ENCODE data around the gene LRRC8B.

DNA sequence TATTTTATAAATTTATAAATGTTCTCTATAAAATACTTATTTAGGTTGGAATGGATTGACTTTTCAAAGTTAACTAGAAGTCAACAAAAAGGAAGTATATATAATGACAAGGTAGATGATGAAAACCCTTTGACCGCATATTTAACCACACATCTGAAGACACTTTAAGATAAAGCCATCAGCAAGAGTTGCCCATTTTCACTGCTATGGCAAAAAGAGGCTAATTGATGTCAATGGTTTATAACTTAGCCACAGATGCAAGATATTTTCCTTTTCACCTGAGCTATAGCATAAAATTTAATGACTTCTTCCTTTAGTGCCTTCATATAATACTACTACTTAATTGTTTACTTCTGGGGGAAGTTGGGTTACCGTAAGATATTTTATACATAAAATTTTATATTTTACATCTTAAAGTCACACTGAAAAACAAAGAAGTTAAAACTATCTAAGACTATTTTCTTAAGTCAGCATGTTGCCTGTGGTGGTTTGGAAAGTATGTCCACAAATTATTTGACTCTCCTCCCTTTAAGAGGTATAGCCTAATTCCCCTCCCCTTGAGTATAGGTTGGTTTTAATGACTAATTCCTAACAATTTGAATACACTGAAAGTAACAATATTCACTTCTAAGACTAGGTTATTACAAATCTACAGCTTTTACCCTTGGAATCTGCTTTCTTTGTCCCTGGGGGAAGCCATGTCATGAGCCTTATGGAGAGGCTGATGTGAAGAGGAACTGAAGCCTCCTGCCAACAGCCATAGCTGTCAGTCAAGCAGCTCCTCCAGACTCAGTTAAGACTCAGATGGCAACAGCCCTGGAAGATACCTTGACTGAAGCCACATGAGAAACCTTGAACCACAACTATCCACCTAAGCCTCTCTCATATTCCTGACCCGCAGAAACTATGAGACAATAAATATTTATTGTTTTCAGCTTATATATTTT lies 40.3 kb upstream of the LRRC8B start:
- TF ChIP-seq RAD21 (IDR thresholded peaks at IDR 0.05; ENCODE audit: low read depth) (no peak), TAF1 (IDR thresholded peaks at IDR 0.05; ENCODE audit: low read depth) (no peak), FOXM1 (IDR thresholded peaks at IDR 0.05; ENCODE audit: borderline replicate concordance, low read depth) (no peak), EP300 (IDR thresholded peaks at IDR 0.05; ENCODE audit: borderline replicate concordance) (no peak), TCF12 (IDR thresholded peaks at IDR 0.05; ENCODE audit: low read depth) (no peak), CEBPB (IDR thresholded peaks at IDR 0.05) (no peak), YY1 (IDR thresholded peaks at IDR 0.05; ENCODE audit: low read depth) (no peak), EGR1 (IDR thresholded peaks at IDR 0.05) (no peak), TEAD4 (IDR thresholded peaks at IDR 0.05) (no peak), ZBTB7A (IDR thresholded peaks at IDR 0.05; ENCODE audit: low read depth) (no peak), CREB1 (IDR thresholded peaks at IDR 0.05; ENCODE audit: low read depth) (no peak)
- TF ChIP-seq, protein P1, sequence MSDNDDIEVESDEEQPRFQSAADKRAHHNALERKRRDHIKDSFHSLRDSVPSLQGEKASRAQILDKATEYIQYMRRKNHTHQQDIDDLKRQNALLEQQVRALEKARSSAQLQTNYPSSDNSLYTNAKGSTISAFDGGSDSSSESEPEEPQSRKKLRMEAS (IDR thresholded peaks at IDR 0.05): no peak
- TF ChIP-seq, protein P2, sequence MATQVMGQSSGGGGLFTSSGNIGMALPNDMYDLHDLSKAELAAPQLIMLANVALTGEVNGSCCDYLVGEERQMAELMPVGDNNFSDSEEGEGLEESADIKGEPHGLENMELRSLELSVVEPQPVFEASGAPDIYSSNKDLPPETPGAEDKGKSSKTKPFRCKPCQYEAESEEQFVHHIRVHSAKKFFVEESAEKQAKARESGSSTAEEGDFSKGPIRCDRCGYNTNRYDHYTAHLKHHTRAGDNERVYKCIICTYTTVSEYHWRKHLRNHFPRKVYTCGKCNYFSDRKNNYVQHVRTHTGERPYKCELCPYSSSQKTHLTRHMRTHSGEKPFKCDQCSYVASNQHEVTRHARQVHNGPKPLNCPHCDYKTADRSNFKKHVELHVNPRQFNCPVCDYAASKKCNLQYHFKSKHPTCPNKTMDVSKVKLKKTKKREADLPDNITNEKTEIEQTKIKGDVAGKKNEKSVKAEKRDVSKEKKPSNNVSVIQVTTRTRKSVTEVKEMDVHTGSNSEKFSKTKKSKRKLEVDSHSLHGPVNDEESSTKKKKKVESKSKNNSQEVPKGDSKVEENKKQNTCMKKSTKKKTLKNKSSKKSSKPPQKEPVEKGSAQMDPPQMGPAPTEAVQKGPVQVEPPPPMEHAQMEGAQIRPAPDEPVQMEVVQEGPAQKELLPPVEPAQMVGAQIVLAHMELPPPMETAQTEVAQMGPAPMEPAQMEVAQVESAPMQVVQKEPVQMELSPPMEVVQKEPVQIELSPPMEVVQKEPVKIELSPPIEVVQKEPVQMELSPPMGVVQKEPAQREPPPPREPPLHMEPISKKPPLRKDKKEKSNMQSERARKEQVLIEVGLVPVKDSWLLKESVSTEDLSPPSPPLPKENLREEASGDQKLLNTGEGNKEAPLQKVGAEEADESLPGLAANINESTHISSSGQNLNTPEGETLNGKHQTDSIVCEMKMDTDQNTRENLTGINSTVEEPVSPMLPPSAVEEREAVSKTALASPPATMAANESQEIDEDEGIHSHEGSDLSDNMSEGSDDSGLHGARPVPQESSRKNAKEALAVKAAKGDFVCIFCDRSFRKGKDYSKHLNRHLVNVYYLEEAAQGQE (IDR thresholded peaks at IDR 0.05; ENCODE audit: low read depth): no peak
- TF ChIP-seq, protein P3, sequence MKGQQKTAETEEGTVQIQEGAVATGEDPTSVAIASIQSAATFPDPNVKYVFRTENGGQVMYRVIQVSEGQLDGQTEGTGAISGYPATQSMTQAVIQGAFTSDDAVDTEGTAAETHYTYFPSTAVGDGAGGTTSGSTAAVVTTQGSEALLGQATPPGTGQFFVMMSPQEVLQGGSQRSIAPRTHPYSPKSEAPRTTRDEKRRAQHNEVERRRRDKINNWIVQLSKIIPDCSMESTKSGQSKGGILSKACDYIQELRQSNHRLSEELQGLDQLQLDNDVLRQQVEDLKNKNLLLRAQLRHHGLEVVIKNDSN (IDR thresholded peaks at IDR 0.05): no peak
